Hematopoietic multipotent progenitor cell treated with erythropoietin and hydrocortisone succinate and interleukin-3 and kit ligand, for 8 days (in vitro differentiated cells): ENCODE data around the gene BPIFB2.
"Not testable (repeated sequence)": the region's sequence is repeated elsewhere in the genome, so short reads cannot be mapped to it uniquely, and the experiment has no call there.

Experiments
- DNase-seq: peaks from one replicate; pipeline ENCODE4 v3.0.0-alpha.2; 2015

Gene BPIFB2

DNA sequence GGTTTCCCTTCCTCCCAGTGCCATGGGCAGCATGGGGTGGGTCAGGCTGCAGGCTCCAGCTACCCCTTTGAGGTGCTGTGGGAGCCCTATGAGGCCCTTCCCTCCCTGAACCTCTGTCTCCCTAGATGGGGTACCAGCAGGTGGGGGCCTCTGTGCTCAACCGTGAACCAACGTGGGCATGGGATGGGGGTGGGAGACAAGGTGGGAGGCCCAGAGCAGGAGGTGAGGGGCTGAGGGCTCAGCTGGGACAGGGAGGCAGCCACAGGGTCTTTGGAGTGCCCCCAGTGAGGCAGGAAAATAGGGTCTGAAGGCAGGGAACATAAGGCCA, 36.6 kb upstream of the BPIFB2 start:
- DNase-seq, result no peak

DNA sequence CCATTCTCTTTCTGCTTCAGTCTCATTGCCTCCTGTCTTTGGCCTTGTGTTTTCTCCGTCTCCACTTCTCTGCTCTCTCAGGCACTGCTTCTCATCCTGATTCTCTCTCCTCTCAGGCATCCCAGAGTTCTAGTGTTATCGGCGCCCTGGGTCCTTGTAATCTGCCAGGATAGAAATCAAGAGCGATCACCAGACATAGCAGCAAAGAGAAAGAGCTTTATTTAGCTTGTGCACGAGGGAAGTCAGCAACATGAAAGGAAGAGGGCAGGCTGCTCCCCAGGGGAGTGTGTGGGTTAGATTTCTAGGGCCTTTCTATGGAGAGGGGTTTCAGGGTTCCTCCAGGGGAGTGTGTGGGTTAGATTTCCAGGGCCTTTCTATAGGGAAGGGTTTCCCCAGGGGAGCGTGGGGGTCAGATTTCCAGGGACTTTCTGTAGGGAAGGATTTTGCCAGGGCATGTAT, 35.8 kb upstream of the BPIFB2 start:
- peak; percentile 2 for DNase-seq

- peak; percentile 75 for DNase-seq
Measured at GRCh38 chr20:32972181-32973076, 35.1 kb upstream of the BPIFB2 start.

DNA sequence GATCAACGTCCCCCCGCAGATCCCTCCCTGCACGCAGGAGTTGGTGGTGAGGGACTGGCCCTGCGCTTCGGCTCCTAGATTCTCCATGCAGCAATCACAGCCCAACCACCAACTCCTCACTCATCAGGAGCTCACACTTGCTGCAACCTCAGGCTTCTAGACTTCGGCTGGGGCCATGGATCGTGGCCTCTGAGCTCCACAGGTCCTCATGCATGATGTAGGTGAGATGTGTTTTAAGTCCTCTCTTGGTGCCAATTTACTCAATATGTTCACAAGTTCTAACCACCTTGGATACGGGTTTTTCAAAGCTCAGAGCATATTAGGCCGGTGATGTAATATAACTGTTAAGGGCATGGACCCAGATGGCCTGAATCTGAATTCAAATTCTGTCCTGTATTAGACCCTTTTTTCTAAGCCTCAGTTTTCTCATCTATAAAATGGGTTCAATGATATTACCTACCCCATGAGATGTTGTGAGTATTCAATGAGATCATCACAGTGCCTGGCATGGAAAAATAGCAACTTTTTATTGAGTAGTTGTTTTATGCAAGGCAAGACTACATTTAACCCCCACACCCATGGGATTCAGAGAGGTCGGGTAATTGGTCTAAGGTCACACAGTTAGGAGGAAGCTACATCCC, 34.3 kb upstream of the BPIFB2 start:
- no peak for DNase-seq

DNA sequence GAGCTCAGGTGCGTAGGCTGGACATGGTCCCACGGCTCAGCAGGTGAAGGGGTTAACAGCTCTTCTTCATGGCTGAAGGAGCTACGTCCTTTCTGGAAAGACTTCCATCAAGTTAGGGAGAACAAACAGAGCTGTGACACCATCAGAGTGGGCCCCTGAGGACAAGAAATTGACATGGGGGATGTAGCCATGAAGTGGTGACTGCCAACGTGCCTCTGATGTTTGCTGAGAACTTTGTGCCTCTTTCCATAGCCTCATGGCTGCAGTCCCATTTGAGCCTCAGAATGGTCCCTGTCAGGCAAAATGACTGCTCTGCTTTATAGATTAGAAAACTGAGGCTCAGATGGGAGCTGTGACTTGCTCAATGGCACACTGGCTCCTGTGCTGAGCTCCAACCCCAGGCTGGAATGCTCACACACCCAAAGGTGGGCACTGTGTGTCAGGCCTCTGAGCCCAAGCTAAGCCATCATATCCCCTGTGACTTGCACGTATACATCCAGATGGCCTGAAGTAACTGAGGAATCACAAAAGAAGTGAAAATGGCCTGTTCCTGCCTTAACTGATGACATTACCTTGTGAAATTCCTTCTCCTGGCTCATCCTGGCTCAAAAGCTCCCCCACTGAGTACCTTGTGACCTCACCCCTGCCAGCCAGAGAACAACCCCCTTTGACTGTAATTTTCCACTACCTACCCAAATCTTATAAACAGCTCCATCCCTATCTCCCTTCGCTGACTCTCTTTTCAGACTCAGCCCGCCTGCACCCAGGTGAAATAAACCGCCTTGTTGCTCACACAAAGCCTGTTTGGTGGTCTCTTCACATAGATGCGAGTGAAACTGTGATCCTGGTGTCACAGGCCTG, 33.1 kb upstream of the BPIFB2 start:
- not testable (repeated sequence) for DNase-seq

DNA sequence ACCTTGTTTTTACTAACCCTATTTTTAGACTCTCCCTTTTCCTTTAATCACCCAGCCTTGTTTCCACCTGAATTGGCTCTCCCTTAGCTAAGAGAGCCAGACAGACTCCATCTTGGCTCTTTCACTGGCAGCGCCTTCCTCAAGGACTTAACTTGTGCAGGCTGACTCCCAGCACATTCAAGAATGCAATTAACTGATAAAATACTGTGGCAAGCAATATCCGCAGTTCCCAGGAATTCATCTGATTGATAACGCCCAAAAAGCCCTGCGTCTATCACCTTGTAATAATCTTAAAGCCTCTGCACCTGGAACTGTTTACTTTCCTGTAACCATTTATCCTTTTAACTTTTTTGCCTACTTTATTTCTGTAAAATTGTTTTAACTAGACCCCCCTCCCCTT, 32.4 kb upstream of the BPIFB2 start:
- not testable (repeated sequence) for DNase-seq

DNA sequence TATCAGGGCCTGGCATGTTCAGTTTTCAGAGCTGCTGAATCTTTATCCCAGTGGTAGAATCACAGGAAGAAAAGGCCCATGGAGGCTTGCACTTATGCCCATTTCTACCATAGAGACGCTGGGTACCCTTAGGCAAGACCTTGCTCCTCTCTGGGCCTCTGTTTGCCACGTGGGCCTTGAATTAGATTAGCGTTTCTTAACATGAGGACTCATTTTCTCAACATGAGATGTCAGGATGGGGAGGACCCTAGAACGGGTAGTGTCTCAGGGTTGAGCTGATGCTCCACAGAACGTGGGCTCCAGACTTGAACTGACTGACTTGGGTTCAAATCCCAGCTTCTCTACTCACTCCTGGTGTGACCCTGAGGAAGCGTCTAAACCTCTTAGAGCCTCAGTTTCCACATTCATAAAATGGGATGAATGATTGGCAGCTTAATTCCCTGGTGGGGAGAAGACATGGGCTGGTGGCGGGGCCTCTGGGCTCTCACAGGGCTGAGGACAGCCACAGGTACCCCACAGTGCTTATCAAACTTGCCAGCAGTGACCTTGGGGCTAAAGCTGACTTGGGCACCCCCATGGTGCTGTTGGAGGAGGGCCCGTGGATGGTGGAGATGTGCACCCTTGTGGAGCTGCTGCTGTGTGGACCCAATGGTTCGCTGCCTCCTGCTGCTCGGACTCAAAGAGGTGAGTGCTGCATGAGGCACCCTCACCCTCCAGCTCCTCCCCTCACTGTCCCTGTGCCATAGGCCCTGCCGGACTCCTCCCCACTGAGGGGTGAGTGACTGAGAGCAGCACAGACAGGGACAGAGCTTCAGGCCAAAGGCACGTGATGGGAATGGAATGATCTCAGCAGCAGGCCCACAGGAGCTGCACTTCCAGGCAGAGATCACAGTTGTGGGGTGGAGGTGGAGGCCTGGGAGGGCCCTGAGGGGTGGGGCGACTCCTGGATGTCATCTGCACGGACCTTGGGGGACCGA, 31.5 kb upstream of the BPIFB2 start:
- DNase-seq, result no peak

- no peak for DNase-seq
Measured at GRCh38 chr20:32976746-32977145, 30.8 kb upstream of the BPIFB2 start.

GRCh38 chr20:32977281-32978008, 30.1 kb upstream of the BPIFB2 start:
- DNase-seq, result no peak

- no peak for DNase-seq
Measured at GRCh38 chr20:32978009-32978335, 29.5 kb upstream of the BPIFB2 start.

DNA sequence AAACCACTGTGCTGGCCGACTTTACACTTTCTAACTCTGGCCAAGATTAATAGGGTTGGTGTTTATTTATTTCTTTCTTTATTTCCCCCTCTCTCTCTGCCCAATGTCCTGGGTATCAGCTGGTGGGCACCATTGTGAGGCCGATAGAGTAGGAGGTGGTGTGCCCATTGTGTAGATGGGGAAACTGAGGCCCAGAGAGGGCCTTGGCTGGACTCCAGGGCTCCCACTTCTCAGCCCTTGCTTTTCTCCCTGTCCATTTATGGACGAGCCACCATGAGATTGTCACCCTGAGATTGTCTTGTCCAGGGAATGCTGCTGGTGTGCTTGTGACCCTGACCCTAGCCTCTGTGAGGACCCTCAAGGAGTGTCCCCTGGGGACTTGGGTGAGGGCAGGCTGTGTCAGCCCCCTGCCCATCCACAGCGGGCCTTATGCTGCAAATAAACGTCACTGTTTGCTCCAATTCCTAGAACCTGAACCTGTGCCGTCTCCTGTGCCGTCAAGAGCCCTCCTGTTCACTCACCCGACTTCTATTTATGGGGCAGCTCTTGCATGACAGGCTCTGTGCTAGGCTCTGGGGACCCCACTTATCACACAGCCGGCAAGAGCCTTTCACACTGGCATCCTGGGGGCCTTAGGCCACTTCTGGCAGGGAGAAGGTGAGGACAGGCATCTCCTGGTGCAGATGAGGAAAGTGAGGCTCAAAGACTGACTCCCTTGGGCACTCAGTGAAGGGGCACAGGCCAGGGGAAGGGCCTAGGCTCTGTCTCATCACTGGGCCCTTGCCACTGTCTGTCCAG, 28.1 kb upstream of the BPIFB2 start:
- no peak for DNase-seq

DNA sequence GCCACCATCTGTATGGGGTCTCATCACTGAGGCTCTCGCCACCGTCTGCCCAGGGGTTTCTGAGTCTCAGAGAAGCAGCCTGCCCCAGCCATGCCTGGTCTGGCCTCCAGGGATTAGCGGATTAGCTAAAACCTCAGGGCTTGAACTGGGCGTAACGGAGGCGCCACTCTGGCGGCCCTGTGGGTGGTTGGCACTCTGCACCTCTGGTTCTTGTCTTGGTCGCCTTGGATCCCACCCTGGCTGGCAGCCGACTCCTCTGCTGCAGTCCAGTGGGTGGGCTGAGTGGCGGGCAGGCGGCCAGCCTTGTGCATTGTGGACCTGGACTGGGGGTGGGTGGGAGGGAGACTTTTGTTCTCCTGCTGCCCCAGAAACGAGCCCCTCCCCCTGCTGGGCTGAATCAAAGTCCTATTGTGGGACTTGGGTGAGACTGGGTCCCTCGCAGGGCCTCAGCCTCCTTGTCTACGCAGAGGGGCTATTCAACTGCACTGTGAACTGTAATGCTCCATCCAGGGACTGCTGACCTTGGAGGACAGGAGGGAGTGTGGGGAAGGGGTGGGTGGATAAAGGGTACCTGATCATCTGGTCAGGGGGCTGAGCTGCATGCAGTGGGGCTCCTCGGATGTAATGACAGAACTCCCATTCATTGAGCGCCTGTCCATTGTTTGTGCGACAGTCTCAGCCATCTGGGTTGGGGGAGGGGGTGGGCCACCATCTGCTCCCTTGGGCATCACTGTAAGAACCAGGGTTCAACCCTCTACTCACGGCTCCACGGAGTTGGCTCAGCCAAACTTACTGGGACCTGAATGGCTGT, 27.2 kb upstream of the BPIFB2 start:
- DNase-seq, result no peak

DNA sequence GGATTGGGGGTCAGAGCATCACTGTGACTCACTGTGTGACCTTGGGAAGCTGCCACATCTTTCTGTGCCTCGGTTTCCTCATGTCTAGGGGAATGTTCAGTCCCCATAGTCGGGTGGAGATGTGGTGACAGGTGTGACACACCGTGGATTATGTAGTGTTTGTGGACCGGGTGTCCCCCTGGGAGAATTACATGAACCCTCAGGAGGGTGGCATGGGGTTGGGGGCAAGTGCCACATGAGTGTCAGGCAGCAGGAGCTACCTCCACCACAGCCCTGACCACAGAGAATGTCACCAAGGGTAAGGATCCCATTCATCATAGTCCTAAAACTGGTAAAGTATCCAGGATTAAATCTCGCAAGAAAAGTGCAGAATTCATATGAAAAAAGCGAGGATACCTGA, 26.5 kb upstream of the BPIFB2 start:
- no peak for DNase-seq

- DNase-seq, result no peak
Measured at GRCh38 chr20:32982617-32983458, 24.7 kb upstream of the BPIFB2 start.

GRCh38 chr20:32983459-32984112, 23.9 kb upstream of the BPIFB2 start:
- DNase-seq, result no peak

- no peak for DNase-seq
Measured at GRCh38 chr20:32984196-32984595, 23.3 kb upstream of the BPIFB2 start.

DNA sequence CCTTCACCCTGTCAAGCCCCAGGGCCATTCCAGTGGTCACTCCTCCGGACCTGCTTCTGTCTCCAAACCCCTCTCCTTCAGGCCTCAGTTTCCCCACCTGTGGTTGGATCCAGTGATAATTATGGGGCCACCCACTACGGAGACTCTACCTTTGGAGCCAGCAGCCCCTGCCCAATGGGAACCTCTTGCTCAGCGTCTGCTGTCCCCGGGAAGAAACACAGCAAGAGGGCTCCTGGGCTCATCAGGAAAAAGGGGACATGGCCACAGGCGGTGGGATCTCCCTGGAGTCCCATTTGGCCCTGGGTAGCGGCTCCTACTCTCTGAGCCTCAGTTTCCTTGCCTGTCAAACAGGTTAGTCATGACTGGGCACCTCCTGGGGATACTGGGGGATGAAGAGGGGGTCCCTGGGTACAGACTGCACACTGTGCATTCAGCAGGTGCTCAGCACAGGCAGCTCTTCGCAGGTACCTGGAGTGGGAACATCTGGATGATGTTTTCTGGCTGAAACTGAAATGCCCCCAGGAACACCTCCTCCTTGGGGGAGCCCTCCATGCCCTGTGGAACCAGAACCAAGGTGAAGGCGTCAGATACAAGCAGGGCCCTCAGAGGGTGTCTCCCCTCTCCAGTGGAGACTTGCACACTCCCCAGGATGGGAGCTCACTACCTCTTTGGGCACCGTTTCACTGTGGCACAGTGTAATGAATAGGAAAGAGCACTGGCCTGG, 22.7 kb upstream of the BPIFB2 start:
- DNase-seq, result no peak

DNA sequence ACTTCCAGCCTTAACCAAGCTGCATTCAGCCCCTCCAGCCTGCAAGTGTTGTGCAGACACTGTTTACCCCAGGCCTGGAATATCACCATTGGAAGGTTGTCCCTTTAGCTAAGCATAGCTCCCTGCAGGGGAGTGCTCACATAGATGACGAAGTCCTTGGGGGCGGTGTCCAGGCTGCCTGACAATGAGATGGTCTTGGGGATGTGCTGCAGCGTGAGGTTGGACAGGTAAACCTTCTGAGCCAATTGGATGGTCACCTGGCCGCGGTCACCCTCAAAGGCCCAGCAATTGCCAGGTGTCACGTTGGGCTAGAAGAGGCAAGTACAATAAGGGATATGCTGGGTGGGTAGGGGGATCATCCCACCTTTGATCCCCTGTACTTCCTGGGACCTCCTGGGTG, 21.9 kb upstream of the BPIFB2 start:
- DNase-seq, result no peak
